Ishikawa (cell line): ENCODE measurements around the gene GLYATL2.

Experiments
- CEBPB ChIP-seq: IDR thresholded peaks from 2 replicates; pipeline ENCODE4 v1.6.1; 2012
- CREB1 ChIP-seq: IDR thresholded peaks from 2 replicates; pipeline ENCODE4 v1.6.1; 2012; ENCODE audit warnings: low read depth
- EGR1 ChIP-seq: IDR thresholded peaks from 2 replicates; pipeline ENCODE4 v1.6.1; 2012
- EP300 ChIP-seq: IDR thresholded peaks from 2 replicates; pipeline ENCODE4 v1.6.1; 2012; ENCODE audit warnings: borderline replicate concordance
- FOXM1 ChIP-seq: IDR thresholded peaks from 2 replicates; pipeline ENCODE4 v1.6.1; 2012; ENCODE audit warnings: low read depth, borderline replicate concordance
- NFIC ChIP-seq: IDR thresholded peaks from 2 replicates; pipeline ENCODE4 v1.6.1; 2012
- RAD21 ChIP-seq: IDR thresholded peaks from 2 replicates; pipeline ENCODE4 v1.6.1; 2012; ENCODE audit warnings: low read depth
- TAF1 ChIP-seq: IDR thresholded peaks from 2 replicates; pipeline ENCODE4 v1.6.1; 2012; ENCODE audit warnings: low read depth, mild to moderate bottlenecking
- TCF12 ChIP-seq: IDR thresholded peaks from 2 replicates; pipeline ENCODE4 v1.6.1; 2012; ENCODE audit warnings: low read depth
- TEAD4 ChIP-seq: IDR thresholded peaks from 2 replicates; pipeline ENCODE4 v1.6.1; 2012
- YY1 ChIP-seq: IDR thresholded peaks from 2 replicates; pipeline ENCODE4 v1.6.1; 2012; ENCODE audit warnings: low read depth
- ZBTB7A ChIP-seq: IDR thresholded peaks from 2 replicates; pipeline ENCODE4 v1.6.1; 2012; ENCODE audit warnings: low read depth
- TF ChIP-seq, protein P1 (sequence below): IDR thresholded peaks from 2 replicates; pipeline ENCODE4 v1.6.1; 2012
- TF ChIP-seq, protein P2 (sequence below): IDR thresholded peaks from 2 replicates; pipeline ENCODE4 v1.6.1; 2012
- TF ChIP-seq, protein P3 (sequence below): IDR thresholded peaks from 2 replicates; pipeline ENCODE4 v1.6.1; 2012; ENCODE audit warnings: low read depth, mild to moderate bottlenecking

GLYATL2 gene

DNA sequence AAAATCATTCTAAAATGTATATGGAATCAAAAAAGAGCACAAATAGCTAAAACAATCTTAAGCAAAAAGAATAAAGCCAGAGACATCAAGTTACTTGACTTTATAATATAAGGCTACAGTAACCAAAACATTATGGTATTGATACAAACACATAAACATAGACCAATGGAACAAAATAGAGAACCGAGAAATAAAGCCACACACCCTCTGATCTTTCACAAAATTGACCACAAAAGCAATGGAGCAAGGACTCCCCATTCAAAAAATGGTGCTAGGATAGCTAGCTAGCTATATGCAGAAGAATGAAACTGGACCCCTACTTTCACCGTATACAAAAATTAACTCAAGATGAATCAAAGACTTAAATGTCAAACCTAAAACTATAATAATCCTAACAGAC lies 43.2 kb downstream of the GLYATL2 start:
- TF ChIP-seq EGR1 (no peak), CREB1 (no peak), ZBTB7A (no peak), TAF1 (no peak), YY1 (no peak), NFIC (no peak), CEBPB (no peak), TCF12 (no peak), TEAD4 (no peak), EP300 (no peak), RAD21 (no peak), FOXM1 (no peak)
- TF ChIP-seq, protein P1, sequence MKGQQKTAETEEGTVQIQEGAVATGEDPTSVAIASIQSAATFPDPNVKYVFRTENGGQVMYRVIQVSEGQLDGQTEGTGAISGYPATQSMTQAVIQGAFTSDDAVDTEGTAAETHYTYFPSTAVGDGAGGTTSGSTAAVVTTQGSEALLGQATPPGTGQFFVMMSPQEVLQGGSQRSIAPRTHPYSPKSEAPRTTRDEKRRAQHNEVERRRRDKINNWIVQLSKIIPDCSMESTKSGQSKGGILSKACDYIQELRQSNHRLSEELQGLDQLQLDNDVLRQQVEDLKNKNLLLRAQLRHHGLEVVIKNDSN: no peak
- TF ChIP-seq, protein P2, sequence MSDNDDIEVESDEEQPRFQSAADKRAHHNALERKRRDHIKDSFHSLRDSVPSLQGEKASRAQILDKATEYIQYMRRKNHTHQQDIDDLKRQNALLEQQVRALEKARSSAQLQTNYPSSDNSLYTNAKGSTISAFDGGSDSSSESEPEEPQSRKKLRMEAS: no peak
- TF ChIP-seq, protein P3, sequence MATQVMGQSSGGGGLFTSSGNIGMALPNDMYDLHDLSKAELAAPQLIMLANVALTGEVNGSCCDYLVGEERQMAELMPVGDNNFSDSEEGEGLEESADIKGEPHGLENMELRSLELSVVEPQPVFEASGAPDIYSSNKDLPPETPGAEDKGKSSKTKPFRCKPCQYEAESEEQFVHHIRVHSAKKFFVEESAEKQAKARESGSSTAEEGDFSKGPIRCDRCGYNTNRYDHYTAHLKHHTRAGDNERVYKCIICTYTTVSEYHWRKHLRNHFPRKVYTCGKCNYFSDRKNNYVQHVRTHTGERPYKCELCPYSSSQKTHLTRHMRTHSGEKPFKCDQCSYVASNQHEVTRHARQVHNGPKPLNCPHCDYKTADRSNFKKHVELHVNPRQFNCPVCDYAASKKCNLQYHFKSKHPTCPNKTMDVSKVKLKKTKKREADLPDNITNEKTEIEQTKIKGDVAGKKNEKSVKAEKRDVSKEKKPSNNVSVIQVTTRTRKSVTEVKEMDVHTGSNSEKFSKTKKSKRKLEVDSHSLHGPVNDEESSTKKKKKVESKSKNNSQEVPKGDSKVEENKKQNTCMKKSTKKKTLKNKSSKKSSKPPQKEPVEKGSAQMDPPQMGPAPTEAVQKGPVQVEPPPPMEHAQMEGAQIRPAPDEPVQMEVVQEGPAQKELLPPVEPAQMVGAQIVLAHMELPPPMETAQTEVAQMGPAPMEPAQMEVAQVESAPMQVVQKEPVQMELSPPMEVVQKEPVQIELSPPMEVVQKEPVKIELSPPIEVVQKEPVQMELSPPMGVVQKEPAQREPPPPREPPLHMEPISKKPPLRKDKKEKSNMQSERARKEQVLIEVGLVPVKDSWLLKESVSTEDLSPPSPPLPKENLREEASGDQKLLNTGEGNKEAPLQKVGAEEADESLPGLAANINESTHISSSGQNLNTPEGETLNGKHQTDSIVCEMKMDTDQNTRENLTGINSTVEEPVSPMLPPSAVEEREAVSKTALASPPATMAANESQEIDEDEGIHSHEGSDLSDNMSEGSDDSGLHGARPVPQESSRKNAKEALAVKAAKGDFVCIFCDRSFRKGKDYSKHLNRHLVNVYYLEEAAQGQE: no peak

DNA sequence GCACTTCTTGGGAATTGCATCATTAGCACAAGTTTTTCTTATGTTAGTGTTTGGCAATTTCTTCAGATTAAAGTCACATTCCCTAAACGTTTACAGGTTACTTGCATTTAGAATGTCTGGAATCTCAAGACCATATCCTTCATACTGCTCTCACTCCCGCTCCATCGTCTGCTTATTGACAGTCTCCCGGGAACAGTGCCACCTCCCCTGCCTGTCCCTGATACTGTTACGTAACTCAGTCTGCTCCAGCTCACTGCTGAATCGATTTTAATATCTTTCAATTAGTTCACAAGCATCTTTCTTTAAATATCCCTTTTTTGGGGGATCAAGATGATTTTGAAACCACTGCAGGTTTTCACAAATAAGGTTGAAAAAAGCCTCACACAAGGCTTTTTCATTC lies 48.2 kb downstream of the GLYATL2 start:
- no peak for TF ChIP-seq EGR1

DNA sequence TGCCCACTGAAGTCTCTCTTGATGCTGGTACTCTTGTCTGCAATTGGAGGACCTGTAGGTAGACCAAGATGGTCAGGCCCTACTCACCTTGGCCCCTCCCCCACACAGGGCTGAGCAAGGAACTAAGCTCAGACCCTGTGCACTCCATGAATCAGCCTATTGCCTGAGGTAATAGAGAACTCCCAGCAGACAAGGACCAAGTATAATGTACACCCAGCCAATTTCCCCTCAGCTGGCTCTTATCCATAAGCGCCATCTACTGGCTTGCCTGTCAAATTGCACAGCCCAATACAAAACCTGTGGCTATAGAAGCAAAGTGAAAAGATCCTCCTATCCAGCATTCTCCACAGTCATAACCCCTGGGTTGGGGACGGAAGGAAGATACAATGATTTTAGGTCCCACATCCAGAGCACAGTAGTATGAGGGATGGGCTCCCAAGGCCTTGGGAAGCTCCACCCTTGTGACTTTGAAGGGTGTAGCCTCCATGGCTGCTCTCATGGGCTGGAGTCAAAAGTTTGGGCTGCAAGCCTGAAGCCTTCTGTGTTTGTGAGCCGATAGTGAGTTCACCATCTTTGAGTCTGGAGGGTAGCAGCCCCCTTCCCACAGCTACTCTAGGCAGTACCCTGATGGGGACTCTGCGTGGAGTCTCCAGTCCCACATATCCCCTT lies 56.0 kb downstream of the GLYATL2 start:
- peak; percentile 74 for TF ChIP-seq RAD21
- TF ChIP-seq CREB1: no peak

DNA sequence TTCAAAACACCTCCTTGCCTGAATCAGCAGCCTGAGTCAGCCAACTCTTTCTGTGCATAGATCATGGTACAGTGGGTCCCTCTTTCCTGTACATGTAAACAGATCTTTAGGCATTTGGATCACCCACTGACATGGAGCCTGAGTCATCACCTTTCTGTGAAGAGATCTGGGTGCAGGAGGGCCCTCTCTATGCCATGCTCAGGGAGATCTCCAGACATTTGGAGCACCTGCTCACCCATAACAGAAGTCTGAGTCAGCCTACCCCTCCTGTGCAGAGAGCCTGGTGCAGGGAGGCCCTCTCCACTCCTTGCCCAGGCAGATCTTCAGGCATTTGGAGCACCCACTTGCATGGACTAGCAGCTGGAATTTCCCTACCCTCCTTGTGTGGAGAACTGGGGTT lies 56.6 kb downstream of the GLYATL2 start:
- TF ChIP-seq TAF1: no peak
- TF ChIP-seq CEBPB: no peak
- TF ChIP-seq NFIC: no peak
- no peak for TF ChIP-seq EGR1

DNA sequence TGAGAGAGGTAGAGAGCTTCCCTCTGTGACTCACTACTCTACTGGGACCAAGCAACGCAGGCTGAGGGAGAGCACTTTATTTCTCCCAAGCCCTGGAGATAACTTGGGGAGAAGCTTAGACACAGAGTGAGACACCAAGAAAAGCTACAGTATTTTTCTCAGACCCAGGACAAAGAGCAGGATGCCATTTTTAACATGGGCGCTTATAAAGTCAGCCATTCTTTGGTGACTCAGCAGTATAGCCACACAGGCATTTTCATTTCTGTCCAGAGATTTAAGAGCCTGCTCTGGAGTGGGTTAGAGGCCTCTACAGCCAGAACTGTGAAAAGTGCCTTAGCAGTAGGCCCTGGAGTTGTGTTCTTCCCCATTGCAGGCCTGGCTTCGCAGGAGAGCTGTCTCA lies 57.8 kb downstream of the GLYATL2 start:
- no peak for TF ChIP-seq TAF1
- TF ChIP-seq FOXM1: no peak
- TF ChIP-seq EP300: no peak
- no peak for TF ChIP-seq TCF12
- TF ChIP-seq, protein P3: no peak
- TF ChIP-seq, protein P2: no peak
- no peak for TF ChIP-seq ZBTB7A
- no peak for TF ChIP-seq CREB1
- no peak for TF ChIP-seq CEBPB

DNA sequence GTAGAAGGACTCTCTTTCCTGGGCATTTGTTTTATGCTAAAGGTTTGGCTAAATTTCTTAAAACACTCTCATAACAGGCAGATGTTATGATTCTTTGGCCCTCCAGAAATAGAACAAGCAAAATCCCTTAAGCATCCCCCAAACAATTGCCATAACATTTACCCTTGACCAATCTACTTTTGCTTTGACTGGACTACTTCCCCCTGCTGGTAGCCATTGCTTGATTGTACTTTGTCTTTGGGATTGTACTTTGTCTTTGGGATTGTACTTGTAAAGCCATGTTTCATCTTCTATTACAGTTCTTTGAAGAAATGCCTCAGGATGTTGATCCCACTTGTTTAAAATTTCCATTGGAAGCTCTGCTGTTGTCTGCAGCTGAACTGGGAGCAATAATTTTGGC lies 59.5 kb downstream of the GLYATL2 start:
- no peak for TF ChIP-seq ZBTB7A
- no peak for TF ChIP-seq TEAD4
- TF ChIP-seq, protein P2: no peak
- TF ChIP-seq TAF1: no peak
- TF ChIP-seq TCF12: no peak
- TF ChIP-seq YY1: no peak
- no peak for TF ChIP-seq EP300
- no peak for TF ChIP-seq CEBPB
